ENCODE measurements around the gene ATOSB. TPM values are rescaled to one million over a fixed set of nuclear protein-coding genes. Genes with fewer than 3 reads are reported as not detected.

The ATOSB gene
- total and polyA plus RNA-seq, 9 of the 15 experiments (the other 6 are each of a cell fraction or from before 2014, with no cell fraction given), result 0.45 to 8.0 (median 4.2) TPM

DNA sequence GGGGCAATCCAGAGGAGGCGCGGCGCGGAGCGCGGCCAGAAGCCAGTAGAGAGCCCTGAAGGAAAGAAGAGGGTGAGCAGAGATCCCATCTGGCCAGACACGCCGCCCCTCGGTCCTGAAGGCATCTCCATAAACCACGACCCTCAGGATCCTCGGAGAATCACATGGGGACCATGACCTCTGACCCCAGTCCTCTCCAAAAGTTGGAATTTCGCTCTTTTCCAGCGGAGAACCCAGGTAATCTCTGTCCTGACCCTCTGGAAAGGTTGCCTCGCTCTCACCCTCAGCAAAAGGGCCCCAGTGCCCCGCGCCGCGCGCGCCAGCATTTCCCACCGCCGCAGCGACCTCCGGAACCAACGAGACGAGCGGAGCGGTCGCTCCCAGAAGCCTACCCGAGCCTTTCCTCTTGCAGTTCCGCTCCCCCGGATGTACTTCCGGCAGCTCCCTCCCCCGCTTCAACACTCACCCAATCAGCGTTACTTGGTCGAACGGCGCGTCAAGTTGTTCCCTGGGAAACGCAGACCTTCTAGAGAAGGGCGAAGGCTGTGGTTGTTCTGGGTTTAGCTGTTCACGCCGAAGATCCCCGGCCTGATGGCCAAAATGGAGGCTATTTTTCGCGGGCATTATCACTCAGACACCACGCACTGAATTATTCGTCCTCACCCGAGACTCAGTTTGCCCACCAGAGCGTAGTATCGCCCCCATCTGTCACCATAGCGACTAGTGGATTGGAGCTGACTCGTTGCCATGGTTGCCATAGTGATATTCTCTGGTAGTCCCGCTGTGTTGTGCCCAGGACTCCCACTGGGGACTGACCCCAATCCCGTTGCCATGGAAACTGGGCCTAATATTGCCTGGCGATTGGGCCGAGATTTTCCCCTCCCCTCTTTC, 12.6 kb downstream of the ATOSB start, which contains the start of gene STOML2 (continued):
- TF ChIP-seq, protein P1, sequence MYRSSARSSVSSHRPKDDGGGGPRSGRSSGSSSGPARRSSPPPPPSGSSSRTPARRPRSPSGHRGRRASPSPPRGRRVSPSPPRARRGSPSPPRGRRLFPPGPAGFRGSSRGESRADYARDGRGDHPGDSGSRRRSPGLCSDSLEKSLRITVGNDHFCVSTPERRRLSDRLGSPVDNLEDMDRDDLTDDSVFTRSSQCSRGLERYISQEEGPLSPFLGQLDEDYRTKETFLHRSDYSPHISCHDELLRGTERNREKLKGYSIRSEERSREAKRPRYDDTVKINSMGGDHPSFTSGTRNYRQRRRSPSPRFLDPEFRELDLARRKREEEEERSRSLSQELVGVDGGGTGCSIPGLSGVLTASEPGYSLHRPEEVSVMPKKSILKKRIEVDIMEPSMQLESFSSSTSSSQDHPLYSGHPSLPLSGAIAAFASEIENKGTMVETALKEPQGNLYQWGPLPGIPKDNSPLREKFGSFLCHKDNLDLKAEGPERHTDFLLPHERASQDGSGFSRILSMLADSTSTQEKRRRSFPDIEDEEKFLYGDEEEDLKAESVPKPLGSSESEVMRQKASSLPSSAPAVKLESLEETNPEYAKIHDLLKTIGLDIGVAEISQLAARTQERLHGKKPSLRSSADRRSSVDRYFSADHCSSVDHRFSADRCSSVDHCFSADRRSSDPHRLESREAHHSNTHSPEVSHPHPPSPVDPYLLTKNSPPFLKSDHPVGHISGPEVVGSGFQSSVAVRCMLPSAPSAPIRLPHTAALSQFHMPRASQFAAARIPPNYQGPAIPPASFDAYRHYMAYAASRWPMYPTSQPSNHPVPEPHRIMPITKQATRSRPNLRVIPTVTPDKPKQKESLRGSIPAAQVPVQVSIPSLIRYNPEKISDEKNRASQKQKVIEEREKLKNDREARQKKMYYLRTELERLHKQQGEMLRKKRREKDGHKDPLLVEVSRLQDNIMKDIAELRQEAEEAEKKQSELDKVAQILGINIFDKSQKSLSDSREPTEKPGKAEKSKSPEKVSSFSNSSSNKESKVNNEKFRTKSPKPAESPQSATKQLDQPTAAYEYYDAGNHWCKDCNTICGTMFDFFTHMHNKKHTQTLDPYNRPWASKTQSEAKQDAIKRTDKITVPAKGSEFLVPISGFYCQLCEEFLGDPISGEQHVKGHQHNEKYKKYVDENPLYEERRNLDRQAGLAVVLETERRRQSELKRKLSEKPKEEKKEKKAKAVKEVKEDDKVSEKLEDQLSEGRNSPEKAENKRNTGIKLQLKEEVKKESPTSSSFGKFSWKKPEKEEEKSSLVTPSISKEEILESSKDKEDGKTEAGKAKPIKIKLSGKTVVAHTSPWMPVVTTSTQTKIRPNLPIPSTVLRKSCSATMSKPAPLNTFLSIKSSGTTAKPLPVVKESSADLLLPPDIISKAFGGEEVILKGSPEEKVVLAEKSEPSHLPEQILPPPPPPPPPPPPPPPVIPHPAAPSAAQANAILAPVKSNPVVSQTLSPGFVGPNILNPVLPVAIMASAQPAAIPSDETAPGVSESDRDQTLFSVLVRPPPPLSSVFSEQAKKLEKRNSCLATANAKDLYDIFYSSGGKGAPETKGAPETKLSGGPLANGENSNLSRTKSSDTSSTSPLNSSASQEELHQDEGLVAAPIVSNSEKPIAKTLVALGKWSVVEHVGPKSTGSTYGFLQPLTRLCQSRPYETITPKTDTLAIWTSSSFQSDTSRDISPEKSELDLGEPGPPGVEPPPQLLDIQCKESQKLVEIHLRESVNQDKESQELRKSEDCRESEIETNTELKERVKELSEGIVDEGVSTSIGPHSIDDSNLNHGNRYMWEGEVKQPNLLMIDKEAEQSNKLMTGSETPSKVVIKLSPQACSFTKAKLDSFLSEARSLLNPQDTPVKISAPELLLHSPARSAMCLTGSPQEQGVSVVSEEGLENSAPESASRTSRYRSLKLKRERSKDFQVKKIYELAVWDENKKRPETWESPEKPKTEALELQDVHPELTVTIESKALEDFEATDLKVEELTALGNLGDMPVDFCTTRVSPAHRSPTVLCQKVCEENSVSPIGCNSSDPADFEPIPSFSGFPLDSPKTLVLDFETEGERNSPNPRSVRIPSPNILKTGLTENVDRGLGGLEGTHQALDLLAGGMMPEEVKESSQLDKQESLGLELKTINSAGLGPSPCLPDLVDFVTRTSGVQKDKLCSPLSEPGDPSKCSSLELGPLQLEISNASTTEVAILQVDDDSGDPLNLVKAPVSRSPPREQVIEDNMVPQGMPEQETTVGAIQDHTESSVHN (IDR thresholded peaks at IDR 0.05; ENCODE audit: borderline replicate concordance in 1 of 2, low read depth in 1 of 2), result no peak
- no peak for TF ChIP-seq ZNF561 (CRISPR knock-in tag; conservative IDR thresholded peaks at IDR 0.05)
- no peak for TF ChIP-seq DACH1 (IDR thresholded peaks at IDR 0.05; ENCODE audit: partially characterized antibody)
- TF ChIP-seq MED1 (CRISPR knock-in tag; IDR thresholded peaks at IDR 0.05; ENCODE audit: borderline replicate concordance), result no peak
- TF ChIP-seq ZBED1 (IDR thresholded peaks at IDR 0.05), result 0 out of 2 replicates have a peak, but pooled peaks have one; percentile 22
- TF ChIP-seq GTF2E2 (tag; IDR thresholded peaks at IDR 0.05), result peak; percentile 75; the same call in 1 of the 2 replicates
- TF ChIP-seq ZSCAN32 (CRISPR knock-in tag; IDR thresholded peaks at IDR 0.05), result no peak
- peak; percentile 68 for TF ChIP-seq ZNF239 (CRISPR knock-in tag; IDR thresholded peaks at IDR 0.05)
- TF ChIP-seq HMGN3 (IDR thresholded peaks at IDR 0.05; ENCODE audit: borderline replicate concordance, extremely low read depth, insufficient read length, low read depth, low read length), result peak; percentile 38
- peak; percentile 21 to 46; a peak in 3 of 4 replicates for TF ChIP-seq SIX5 (IDR thresholded peaks at IDR 0.05; ENCODE audit: borderline replicate concordance in 1 of 2, insufficient read depth in 1 of 2, low read depth in 1 of 2, low read length in 2 of 2)
- no peak for TF ChIP-seq ZNF668 (CRISPR knock-in tag; IDR thresholded peaks at IDR 0.05)
- peak; percentile 76 for TF ChIP-seq RBBP5 (IDR thresholded peaks at IDR 0.05; ENCODE audit: borderline replicate concordance, insufficient read depth, low read length, poor library complexity, severe bottlenecking)
- no peak for TF ChIP-seq MTF1 (CRISPR knock-in tag; IDR thresholded peaks at IDR 0.05; ENCODE audit: borderline replicate concordance)
- TF ChIP-seq MBD2 (IDR thresholded peaks at IDR 0.05; ENCODE audit: borderline replicate concordance, low read depth), result peak; percentile 28; the same call in 1 of the 2 replicates
- no peak for TF ChIP-seq SRSF3 (IDR thresholded peaks at IDR 0.05; ENCODE audit: insufficient read depth, low read length)
- TF ChIP-seq NBN (IDR thresholded peaks at IDR 0.05; ENCODE audit: low read depth), result peak; percentile 43; the same call in 1 of the 2 replicates
- TF ChIP-seq CEBPG (CRISPR knock-in tag; IDR thresholded peaks at IDR 0.05), result no peak
- TF ChIP-seq CEBPG (tag; conservative IDR thresholded peaks at IDR 0.05 in 1 of 2, IDR thresholded peaks at IDR 0.05 in 1 of 2), result no peak
